ENCODE measurements around the gene ARHGAP10.
"Not testable (repeated sequence)": the region's sequence is repeated elsewhere in the genome, so short reads cannot be mapped to it uniquely, and the experiment has no call there.

Gene ARHGAP10

GRCh38 chr4:147891476-147892115 lies 159.7 kb downstream of the ARHGAP10 start:
- in situ Hi-C loops (cut with MboI; ENCODE audit: low sequenced_read_pairs) = no loop called here

GRCh38 chr4:147899512-147899911 lies 167.6 kb downstream of the ARHGAP10 start:
- in situ Hi-C loops (cut with MboI; ENCODE audit: low sequenced_read_pairs) = no loop called here

- in situ Hi-C loops (cut with MboI; ENCODE audit: low sequenced_read_pairs) = no loop called here
These were observed 169.5 kb downstream of the ARHGAP10 start for GRCh38 chr4:147901388-147901787.

GRCh38 chr4:147901916-147902315 lies 170.0 kb downstream of the ARHGAP10 start:
- in situ Hi-C loops (cut with MboI; ENCODE audit: low sequenced_read_pairs) = no loop called here

GRCh38 chr4:147909225-147909624 lies 177.3 kb downstream of the ARHGAP10 start:
- in situ Hi-C loops (cut with MboI; ENCODE audit: low sequenced_read_pairs) = no loop called here

- in situ Hi-C loops (cut with MboI; ENCODE audit: low sequenced_read_pairs) = no loop called here
These were observed 178.4 kb downstream of the ARHGAP10 start for GRCh38 chr4:147910315-147910714.

GRCh38 chr4:147912106-147912505 lies 180.2 kb downstream of the ARHGAP10 start:
- in situ Hi-C loops (cut with MboI; ENCODE audit: low sequenced_read_pairs) = not testable (repeated sequence)

- in situ Hi-C loops (cut with MboI; ENCODE audit: low sequenced_read_pairs) = no loop called here
These were observed 181.2 kb downstream of the ARHGAP10 start for GRCh38 chr4:147913137-147913536.

GRCh38 chr4:147916351-147916750 lies 184.5 kb downstream of the ARHGAP10 start:
- in situ Hi-C loops (cut with MboI; ENCODE audit: low sequenced_read_pairs) = no loop called here

- in situ Hi-C loops (cut with MboI; ENCODE audit: low sequenced_read_pairs) = no loop called here
These were observed 191.5 kb downstream of the ARHGAP10 start for GRCh38 chr4:147923381-147923780.

- in situ Hi-C loops (cut with MboI; ENCODE audit: low sequenced_read_pairs) = no loop called here
These were observed 192.0 kb downstream of the ARHGAP10 start for GRCh38 chr4:147923854-147924253.

- in situ Hi-C loops (cut with MboI; ENCODE audit: low sequenced_read_pairs) = no loop called here
These were observed 192.9 kb downstream of the ARHGAP10 start for GRCh38 chr4:147924604-147925412.

GRCh38 chr4:147927377-147928137 lies 195.7 kb downstream of the ARHGAP10 start:
- in situ Hi-C loops (cut with MboI; ENCODE audit: low sequenced_read_pairs) = no loop called here

GRCh38 chr4:147928400-147928799 lies 196.5 kb downstream of the ARHGAP10 start:
- in situ Hi-C loops (cut with MboI; ENCODE audit: low sequenced_read_pairs) = no loop called here

- in situ Hi-C loops (cut with MboI; ENCODE audit: low sequenced_read_pairs) = no loop called here
These were observed 197.9 kb downstream of the ARHGAP10 start for GRCh38 chr4:147929746-147930145.

- in situ Hi-C loops (cut with MboI; ENCODE audit: low sequenced_read_pairs) = no loop called here
These were observed 201.4 kb downstream of the ARHGAP10 start for GRCh38 chr4:147933316-147933715.

GRCh38 chr4:147933779-147934178 lies 201.9 kb downstream of the ARHGAP10 start:
- in situ Hi-C loops (cut with MboI; ENCODE audit: low sequenced_read_pairs) = no loop called here

- in situ Hi-C loops (cut with MboI; ENCODE audit: low sequenced_read_pairs) = no loop called here
These were observed 206.6 kb downstream of the ARHGAP10 start for GRCh38 chr4:147938496-147938895.

GRCh38 chr4:147940171-147940570 lies 208.3 kb downstream of the ARHGAP10 start:
- in situ Hi-C loops (cut with MboI; ENCODE audit: low sequenced_read_pairs) = no loop called here

GRCh38 chr4:147941373-147941772 lies 209.5 kb downstream of the ARHGAP10 start:
- in situ Hi-C loops (cut with MboI; ENCODE audit: low sequenced_read_pairs) = no loop called here

- in situ Hi-C loops (cut with MboI; ENCODE audit: low sequenced_read_pairs) = no loop called here
These were observed 210.8 kb downstream of the ARHGAP10 start for GRCh38 chr4:147942729-147943128.

Measured in HL-60/S4 (cell line).